IMR-90 (cell line): ENCODE results near the gene ADARB2.

Experiments
- BHLHE40 ChIP-seq: fragments of 150-350 bp; IDR thresholded peaks from 2 replicates; pipeline ENCODE4 v1.6.1; 2016; ENCODE audit warnings: mild to moderate bottlenecking, low read depth, low read length
- CHD1 ChIP-seq: IDR thresholded peaks from 2 replicates; pipeline ENCODE4 v1.6.1; 2012; ENCODE audit warnings: low read depth, low read length, improper control_type of control experiment
- CTCF ChIP-seq: conservative IDR thresholded peaks from 2 replicates; pipeline ENCODE4 v1.5.1; 2012; ENCODE audit warnings: mild to moderate bottlenecking, low read depth, low read length, improper control_type of control experiment
- ELK1 ChIP-seq: fragments of 150-350 bp; IDR thresholded peaks from 2 replicates; pipeline ENCODE4 v1.6.1; 2016; ENCODE audit warnings: low read depth, mild to moderate bottlenecking, low read length, moderate library complexity, borderline replicate concordance
- FOS ChIP-seq: fragments of 150-350 bp; IDR thresholded peaks from 2 replicates; pipeline ENCODE4 v1.6.1; 2016; ENCODE audit warnings: low read depth, low read length
- MAZ ChIP-seq: IDR thresholded peaks from 2 replicates; pipeline ENCODE4 v1.6.1; 2012; ENCODE audit warnings: low read depth, mild to moderate bottlenecking, low read length, improper control_type of control experiment, moderate library complexity, borderline replicate concordance
- MXI1 ChIP-seq: IDR thresholded peaks from 2 replicates; pipeline ENCODE4 v1.6.1; 2012; ENCODE audit warnings: low read depth, mild to moderate bottlenecking, low read length, moderate library complexity, borderline replicate concordance
- POLR2A ChIP-seq: IDR thresholded peaks from 2 replicates; pipeline ENCODE4 v1.6.1; 2012; ENCODE audit warnings: mild to moderate bottlenecking, low read depth, low read length
- RAD21 ChIP-seq: IDR thresholded peaks from 2 replicates; pipeline ENCODE4 v1.6.1; 2012; ENCODE audit warnings: low read length, improper control_type of control experiment
- RCOR1 ChIP-seq: IDR thresholded peaks from 2 replicates; pipeline ENCODE4 v1.6.1; 2012; ENCODE audit warnings: mild to moderate bottlenecking, low read length, improper control_type of control experiment; ENCODE audit not compliant: insufficient replicate concordance
- RFX5 ChIP-seq: IDR thresholded peaks from 2 replicates; pipeline ENCODE4 v1.8.0; 2012; ENCODE audit warnings: low read depth, mild to moderate bottlenecking, low read length, moderate library complexity
- SMC3 ChIP-seq: fragments of 150-350 bp; IDR thresholded peaks from 2 replicates; pipeline ENCODE4 v1.6.1; 2016; ENCODE audit warnings: low read depth, mild to moderate bottlenecking, antibody characterized with exemption, low read length, moderate library complexity
- USF2 ChIP-seq: fragments of 150-350 bp; IDR thresholded peaks from 2 replicates; pipeline ENCODE4 v1.6.1; 2017; ENCODE audit warnings: mild to moderate bottlenecking, antibody characterized with exemption, low read length, low read depth

GRCh38 chr10:1539216-1539615 is 198.1 kb downstream of the ADARB2 start:
- no peak for TF ChIP-seq CTCF
- no peak for TF ChIP-seq POLR2A
- no peak for TF ChIP-seq FOS
- TF ChIP-seq MAZ: no peak
- no peak for TF ChIP-seq SMC3
- no peak for TF ChIP-seq USF2
- TF ChIP-seq BHLHE40: no peak
- TF ChIP-seq CHD1: no peak
- no peak for TF ChIP-seq ELK1
- TF ChIP-seq RAD21: no peak
- TF ChIP-seq MXI1: no peak
- no peak for TF ChIP-seq RFX5
- TF ChIP-seq RCOR1: no peak
